ENCODE results near the gene TRAF2. TPM values are rescaled to one million over a fixed set of nuclear protein-coding genes. Genes with fewer than 3 reads are reported as not detected.

The TRAF2 gene
- total and polyA plus RNA-seq, 2 donors (not counting 1 experiment from before 2014, with no cell fraction given) = 25.5 to 54.5 TPM

GRCh38 chr9:136854113-136854841 lies 32.0 kb upstream of the TRAF2 start:
- H3K4me2 ChIP-seq (replicated peaks; ENCODE audit: low read depth, low read length, poor library complexity, severe bottlenecking) = no peak overlapping the region
- H3K4me3 ChIP-seq (ENCODE audit: control extremely low read depth in 1 of 5, extremely low read depth in 1 of 5, insufficient read depth in 1 of 5, low read depth in 2 of 5, low read length in 4 of 5) = no peak overlapping the region
- Mint-ChIP-seq H3K4me3 (no peak overlapping the region), H3K27ac (no peak overlapping the region), H3K27me3 (no peaks in the 10 kb centered on the region), H3K9me3 (ENCODE audit: insufficient read depth) (no peaks in the 10 kb centered on the region), H3K4me1 (peaks cover 5% of the 10 kb centered on the region)
- POLR2A ChIA-PET = no interaction called here
- H3K36me3 ChIP-seq (replicated peaks in 1 of 2; ENCODE audit: control extremely low read depth in 1 of 2, control insufficient read depth in 1 of 2, extremely low read depth in 1 of 2, insufficient read depth in 2 of 2, low read length in 1 of 2) = peaks cover 0 to 4% of the 10 kb centered on the region in 2 experiments
- no peak overlapping the region for H2AFZ ChIP-seq (ENCODE audit: insufficient read depth, low read depth, low read length, poor library complexity, severe bottlenecking)
- H3K79me2 ChIP-seq (ENCODE audit: control insufficient read depth, insufficient read depth, low read length) = peaks cover 2% of the 10 kb centered on the region
- H3K9me3 ChIP-seq (ENCODE audit: control extremely low read depth in 1 of 3, control insufficient read depth in 2 of 3, insufficient read depth in 1 of 3, low read length in 2 of 3) = no peaks in the 10 kb centered on the region
- no peak for TF ChIP-seq EZH2 (IDR thresholded peaks at IDR 0.05; ENCODE audit: borderline replicate concordance, insufficient read depth, low read depth, low read length, poor library complexity, severe bottlenecking)
- no peak for TF ChIP-seq CTCF (IDR thresholded peaks at IDR 0.05)
- peaks cover 17% of the 10 kb centered on the region for H4K20me1 ChIP-seq (ENCODE audit: control insufficient read depth, insufficient read depth, low read length, poor library complexity, severe bottlenecking)
- intact Hi-C loops (cut with micrococcal nuclease) = no loop called here
- no peak overlapping the region for H3K9ac ChIP-seq (ENCODE audit: low read length)
- H3K4me1 ChIP-seq (ENCODE audit: control insufficient read depth in 2 of 2, insufficient read depth in 2 of 2, low read length in 2 of 2) = peaks cover 6 to 9% of the 10 kb centered on the region in 2 donors
- CTCF ChIA-PET = no interaction called here
- ATAC-seq (ENCODE audit: low read depth) (no peak), DNase-seq (peak; percentile 27)
- H3K27me3 ChIP-seq (replicated peaks in 1 of 4; ENCODE audit: control extremely low read depth in 1 of 4, control insufficient read depth in 3 of 4, insufficient read depth in 4 of 4, low read length in 3 of 4) = no peaks in the 10 kb centered on the region
- no peak overlapping the region for H3K27ac ChIP-seq (ENCODE audit: low read length in 2 of 2)
- 83% methylated on average over 29 of the region's 30 CpGs for WGBS (ENCODE audit: insufficient coverage)

GRCh38 chr9:136854842-136855460 lies 31.4 kb upstream of the TRAF2 start:
- intact Hi-C loops (cut with micrococcal nuclease) = no loop called here
- ChIA-PET POLR2A (no interaction called here), CTCF (no interaction called here)
- Histone ChIP-seq H3K4me1 (ENCODE audit: control insufficient read depth in 2 of 2, insufficient read depth in 2 of 2, low read length in 2 of 2) (peaks cover 3 to 9% of the 10 kb centered on the region in 2 donors), H4K20me1 (ENCODE audit: control insufficient read depth, insufficient read depth, low read length, poor library complexity, severe bottlenecking) (peaks cover 14% of the 10 kb centered on the region), H3K27ac (ENCODE audit: low read length in 2 of 2) (no peak overlapping the region), H3K27me3 (replicated peaks in 1 of 4; ENCODE audit: control extremely low read depth in 1 of 4, control insufficient read depth in 3 of 4, insufficient read depth in 4 of 4, low read length in 3 of 4) (no peaks in the 10 kb centered on the region), H3K4me3 (ENCODE audit: control extremely low read depth in 1 of 5, extremely low read depth in 1 of 5, insufficient read depth in 1 of 5, low read depth in 2 of 5, low read length in 4 of 5) (no peak overlapping the region), H3K4me2 (replicated peaks; ENCODE audit: low read depth, low read length, poor library complexity, severe bottlenecking) (no peak overlapping the region), H3K9ac (ENCODE audit: low read length) (no peak overlapping the region), H3K79me2 (ENCODE audit: control insufficient read depth, insufficient read depth, low read length) (peaks cover 2% of the 10 kb centered on the region), H2AFZ (ENCODE audit: insufficient read depth, low read depth, low read length, poor library complexity, severe bottlenecking) (no peak overlapping the region), H3K9me3 (ENCODE audit: control extremely low read depth in 1 of 3, control insufficient read depth in 2 of 3, insufficient read depth in 1 of 3, low read length in 2 of 3) (no peaks in the 10 kb centered on the region), H3K36me3 (replicated peaks in 1 of 2; ENCODE audit: control extremely low read depth in 1 of 2, control insufficient read depth in 1 of 2, extremely low read depth in 1 of 2, insufficient read depth in 2 of 2, low read length in 1 of 2) (peaks cover 0 to 4% of the 10 kb centered on the region in 2 experiments)
- no peak for TF ChIP-seq CTCF (IDR thresholded peaks at IDR 0.05)
- 95% methylated on average over 23 of the region's 23 CpGs for WGBS (ENCODE audit: insufficient coverage)
- no peak overlapping the region for H3K4me3 Mint-ChIP-seq
- DNase-seq (peak; percentile 20), ATAC-seq (ENCODE audit: low read depth) (no peak)
- no peaks in the 10 kb centered on the region for H3K4me1 Mint-ChIP-seq
- H3K27me3 Mint-ChIP-seq = no peaks in the 10 kb centered on the region
- H3K9me3 Mint-ChIP-seq (ENCODE audit: insufficient read depth) = no peaks in the 10 kb centered on the region
- H3K27ac Mint-ChIP-seq = no peak overlapping the region
